ENCODE measurements around the gene ZNF614.
"Not testable (repeated sequence)": the region's sequence is repeated elsewhere in the genome, so short reads cannot be mapped to it uniquely, and the experiment has no call there.

Gene ZNF614

DNA sequence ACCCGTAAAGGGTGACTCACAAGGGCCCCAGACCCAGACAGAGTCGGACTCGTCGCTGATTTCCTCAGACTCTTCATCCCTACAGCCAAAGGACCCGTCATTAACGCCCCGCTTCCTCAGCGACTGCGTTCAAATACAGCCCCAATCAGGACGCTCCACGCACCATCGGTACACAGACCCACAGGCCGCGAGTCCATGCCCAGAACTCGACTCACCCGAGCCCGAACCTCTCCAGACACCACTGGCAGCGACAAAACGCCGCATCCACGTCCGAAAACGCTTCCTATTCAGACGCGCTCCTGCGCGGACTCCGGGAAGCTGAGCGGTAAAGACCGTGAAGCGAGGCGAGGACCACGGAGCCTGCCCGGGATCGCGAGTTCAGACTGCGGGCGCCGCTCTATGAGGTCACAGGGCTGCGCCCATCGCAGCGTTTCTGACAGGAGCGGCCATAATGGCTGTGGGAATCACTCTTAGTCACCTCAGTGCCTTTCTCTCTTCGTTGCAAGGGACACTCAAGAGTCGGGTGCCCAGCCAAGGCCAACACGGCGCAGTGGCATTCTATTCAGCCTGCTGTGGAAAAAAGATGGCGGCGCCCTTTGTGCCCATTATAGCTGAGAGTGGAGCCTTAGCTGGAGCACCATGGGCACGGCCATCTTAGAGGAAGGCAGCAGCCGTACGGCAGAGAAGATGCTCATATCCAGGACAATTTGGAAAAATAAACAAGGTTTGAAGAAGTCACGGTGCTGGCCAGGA is at the start of gene ZNF614:
ZNF614 (minus strand) TSS at position 353 of the 753 bp plus-strand sequence. CDS start 2,634 bp downstream, outside the sequence.
- in situ Hi-C loops (cut with HindIII; ENCODE audit: low sequenced_read_pairs) = no loop called here

DNA sequence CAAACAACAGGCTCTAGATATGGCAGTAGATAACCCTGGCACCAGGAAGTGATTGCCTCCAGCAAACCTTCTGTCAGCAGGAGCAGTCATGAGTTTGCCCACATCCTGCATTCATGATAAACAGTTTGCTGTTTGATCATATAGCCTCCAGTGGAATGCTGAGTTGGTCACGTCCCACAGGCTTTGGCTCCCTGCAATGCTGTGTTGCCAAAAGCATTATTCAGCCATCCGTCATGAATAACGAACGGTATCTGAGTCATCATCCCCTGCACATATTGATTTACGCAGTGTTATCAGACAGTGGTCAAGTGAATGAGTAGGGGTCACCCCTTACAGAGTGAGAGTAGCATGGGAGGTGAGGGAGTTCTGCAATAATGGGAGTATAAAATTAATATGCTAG is 42.3 kb upstream of the ZNF614 start:
- in situ Hi-C loops (cut with HindIII; ENCODE audit: low sequenced_read_pairs) = no loop called here

DNA sequence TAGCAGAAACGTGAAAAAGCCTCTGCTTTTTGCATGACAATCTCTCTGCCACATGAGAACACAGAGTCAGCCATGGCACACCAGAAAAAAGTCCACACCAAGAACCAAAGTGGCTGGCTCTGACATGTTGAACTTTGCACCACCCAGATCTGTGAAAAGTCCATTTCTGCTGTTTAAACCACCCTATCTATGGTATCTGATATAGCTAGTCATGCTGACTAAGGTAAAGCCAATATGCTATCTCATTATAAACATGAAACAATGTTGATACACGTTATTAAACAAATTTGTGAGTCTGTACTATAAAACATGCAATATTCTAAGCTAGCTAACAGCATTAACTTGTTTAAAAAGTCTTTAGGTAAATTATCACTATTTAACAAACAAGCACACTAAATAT is 41.5 kb upstream of the ZNF614 start:
- in situ Hi-C loops (cut with HindIII; ENCODE audit: low sequenced_read_pairs) = no loop called here

DNA sequence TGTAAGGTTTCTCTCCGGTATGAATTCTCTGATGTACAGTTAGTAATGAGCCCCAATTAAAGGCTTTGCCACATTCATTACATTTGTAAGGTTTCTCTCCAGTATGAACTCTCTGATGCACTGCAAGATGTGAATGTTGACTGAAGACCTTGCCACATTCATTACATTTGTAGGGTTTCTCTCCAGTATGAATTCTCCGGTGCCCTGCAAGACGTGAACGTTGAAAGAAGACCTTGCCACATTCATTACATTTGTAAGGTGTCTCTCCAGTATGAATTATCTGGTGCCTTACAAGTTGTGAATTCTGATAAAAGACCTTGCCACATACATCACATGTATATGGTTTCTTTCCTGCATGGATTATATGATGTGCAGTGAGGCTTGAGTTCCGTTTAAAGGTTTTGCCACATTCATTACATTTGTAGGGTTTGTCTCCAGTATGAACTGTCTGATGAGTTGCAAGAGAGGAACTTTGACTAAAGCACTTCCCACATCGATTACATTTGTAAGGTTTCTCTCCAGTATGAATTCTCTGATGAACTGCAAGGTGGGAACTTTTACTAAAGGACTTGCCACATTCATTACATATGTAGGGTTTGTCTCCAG is 38.2 kb upstream of the ZNF614 start:
- in situ Hi-C loops (cut with HindIII; ENCODE audit: low sequenced_read_pairs) = no loop called here

DNA sequence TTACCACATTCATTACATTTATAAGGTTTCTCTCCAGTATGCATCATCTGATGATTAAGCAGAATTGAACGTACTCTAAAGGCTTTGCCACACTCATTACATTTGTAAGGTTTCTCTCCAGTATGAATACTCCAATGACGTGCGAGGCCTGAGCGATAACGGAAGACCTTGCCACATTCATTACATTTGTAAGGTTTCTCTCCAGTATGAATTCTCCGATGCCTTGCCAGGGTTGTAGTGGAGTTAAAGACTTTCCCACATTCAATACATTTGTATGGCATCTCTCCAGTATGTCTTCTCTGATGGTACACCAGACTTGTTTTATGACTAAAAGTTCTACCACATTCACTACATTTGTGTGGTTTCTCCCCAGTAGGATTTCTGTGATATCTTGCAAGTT is 37.2 kb upstream of the ZNF614 start:
- in situ Hi-C loops (cut with HindIII; ENCODE audit: low sequenced_read_pairs) = no loop called here

DNA sequence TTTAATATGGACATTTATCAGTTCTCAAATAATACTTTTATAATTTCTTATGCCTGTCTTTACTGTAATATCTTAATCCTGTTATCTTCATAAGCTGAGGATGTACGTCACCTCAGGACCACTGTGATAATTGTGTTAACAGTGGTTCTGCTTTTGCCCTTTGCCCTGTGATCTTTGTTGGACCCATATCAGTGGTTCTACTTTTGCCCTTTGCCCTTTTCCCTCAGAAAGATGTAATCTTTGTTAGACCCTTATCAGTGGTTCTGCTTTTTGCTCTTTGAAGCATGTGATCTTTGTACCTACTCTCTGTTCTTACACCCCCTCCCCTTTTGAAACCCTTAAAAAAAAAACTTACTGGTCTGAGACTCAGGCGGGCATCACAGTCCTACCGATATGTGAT is 28.3 kb upstream of the ZNF614 start:
- in situ Hi-C loops (cut with HindIII; ENCODE audit: low sequenced_read_pairs) = not testable (repeated sequence)

DNA sequence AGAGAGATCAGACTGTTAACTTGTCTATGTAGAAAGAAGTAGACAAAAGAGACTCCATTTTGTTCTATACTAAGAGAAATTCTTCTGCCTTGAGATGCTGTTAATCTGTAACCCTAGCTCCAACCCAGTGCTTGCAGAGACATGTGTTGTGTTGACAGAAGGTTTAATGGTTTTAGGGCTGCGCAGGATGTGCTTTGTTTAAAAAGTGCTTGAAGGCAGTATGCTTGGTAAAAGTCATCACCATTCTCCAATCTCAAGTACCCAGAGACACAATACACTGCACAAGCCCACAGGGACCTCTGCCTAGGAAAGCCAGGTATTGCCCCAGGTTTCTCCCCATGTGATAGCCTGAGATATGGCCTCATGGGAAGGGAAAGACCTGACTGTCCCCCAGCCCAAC is 23.6 kb upstream of the ZNF614 start:
- in situ Hi-C loops (cut with HindIII; ENCODE audit: low sequenced_read_pairs) = not testable (repeated sequence)

DNA sequence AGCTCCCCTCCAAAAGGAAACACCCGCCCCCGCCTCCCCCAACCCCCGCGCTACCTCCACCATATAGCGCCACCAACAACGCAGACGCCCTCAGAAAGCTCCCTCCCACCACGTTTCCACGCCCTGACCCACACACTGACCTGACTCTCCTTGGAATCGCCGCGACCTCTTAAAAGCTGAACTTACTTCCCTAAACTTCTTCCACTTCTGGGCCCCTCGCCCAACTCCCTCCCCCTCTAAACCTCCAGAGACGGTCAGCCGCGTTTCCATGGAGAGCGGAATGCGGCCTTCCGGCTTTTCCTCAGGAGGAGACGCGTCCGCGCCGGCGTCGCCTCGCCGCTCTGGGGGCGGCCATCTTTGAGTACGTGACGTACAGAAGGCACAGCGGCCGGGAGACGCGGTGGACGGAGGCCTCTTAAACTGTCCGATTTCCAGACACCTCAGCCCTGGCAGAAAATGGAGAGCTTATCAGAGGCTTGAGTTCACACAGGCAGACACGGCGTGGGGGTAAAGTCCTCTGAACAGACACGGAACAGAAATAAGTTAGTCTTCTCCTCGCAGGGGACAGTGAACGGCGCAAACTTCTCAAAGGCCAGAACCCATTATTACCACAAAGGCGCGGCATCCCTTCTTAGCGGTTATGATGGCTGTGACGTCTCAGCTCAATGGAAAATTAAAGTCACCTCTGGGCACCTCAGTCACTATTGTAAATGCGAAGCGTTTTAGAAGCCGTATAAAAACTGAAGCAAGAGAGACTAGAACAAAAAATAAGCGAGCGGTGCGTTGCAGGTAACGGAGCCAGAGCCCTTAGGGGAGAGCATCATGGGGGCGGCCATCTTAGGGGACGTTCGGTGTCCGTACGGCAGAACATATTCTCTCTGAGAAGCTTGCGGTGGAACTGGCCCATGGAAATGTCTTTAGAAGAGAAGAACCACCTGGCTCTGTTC is 20.6 kb upstream of the ZNF614 start, which contains the start of gene ZNF432:
ZNF432 (minus strand) TSS at position 284 of the 947 bp plus-strand sequence. CDS start 1,970 bp downstream, outside the sequence.
- in situ Hi-C loops (cut with HindIII; ENCODE audit: low sequenced_read_pairs) = no loop called here

DNA sequence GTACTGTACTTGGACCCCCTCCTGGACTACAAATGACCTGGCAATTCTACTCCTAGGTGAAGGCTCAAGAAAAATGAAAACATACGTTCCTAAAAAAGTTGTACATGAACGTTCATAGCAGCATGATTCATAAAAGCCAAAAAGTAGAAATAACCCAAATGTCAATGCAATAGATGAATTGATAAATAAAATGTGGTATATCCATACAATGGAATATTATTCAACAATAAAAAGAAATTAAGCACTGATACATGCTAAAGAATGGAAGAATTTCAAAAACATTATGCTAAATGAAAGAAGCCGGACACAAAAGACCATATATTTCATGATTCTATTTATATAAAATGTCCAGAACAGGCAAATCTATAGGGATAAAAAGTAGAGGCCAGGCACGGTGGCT is 11.0 kb upstream of the ZNF614 start:
- in situ Hi-C loops (cut with HindIII; ENCODE audit: low sequenced_read_pairs) = no loop called here

DNA sequence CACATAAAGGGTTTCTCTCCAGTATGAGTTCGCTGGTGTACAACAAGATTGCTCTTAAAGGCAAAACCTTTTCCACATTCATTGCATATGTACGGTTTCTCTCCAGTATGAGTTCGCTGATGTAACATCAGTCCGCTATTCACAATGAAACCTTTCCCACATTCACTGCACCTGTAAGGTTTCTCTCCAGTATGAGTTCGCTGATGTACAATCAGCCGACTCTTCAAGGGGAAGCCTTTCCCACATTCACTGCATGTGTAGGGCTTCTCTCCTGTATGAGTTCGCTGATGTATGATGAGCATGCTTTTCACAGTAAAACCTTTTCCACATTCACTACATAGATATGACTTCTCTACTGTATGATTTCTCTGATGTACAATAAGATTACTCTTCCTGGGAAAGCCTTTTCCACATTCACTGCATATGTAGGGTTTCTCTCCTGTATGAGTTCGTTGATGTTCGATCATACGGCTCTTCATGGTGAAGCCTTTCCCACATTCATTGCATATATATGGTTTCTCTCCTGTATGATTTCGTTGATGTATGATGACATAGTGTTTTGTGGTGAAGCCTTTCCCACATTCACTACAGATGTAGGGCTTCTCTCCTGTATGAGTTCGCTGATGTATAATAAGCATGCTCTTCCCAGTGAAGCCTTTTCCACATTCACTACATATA is 6.0 kb upstream of the ZNF614 start:
- in situ Hi-C loops (cut with HindIII; ENCODE audit: low sequenced_read_pairs) = no loop called here

DNA sequence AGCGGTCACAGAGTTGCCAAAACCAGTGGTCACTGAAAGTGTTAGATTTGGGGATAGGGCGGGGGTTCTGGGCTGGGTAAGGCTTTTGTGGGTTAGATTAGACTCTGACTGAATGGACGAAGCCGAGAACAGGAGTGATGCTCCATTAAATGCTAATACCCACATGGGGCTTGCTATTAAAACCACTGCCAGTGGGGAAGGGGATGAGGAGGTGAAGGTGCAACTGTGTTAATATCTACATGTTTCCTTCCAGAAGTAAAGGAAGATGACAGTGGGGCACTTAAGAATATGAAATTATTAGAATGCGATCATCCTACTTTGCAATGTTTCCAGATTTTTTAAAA is 573 bp upstream of the ZNF614 start:
- in situ Hi-C loops (cut with HindIII; ENCODE audit: low sequenced_read_pairs) = no loop called here

DNA sequence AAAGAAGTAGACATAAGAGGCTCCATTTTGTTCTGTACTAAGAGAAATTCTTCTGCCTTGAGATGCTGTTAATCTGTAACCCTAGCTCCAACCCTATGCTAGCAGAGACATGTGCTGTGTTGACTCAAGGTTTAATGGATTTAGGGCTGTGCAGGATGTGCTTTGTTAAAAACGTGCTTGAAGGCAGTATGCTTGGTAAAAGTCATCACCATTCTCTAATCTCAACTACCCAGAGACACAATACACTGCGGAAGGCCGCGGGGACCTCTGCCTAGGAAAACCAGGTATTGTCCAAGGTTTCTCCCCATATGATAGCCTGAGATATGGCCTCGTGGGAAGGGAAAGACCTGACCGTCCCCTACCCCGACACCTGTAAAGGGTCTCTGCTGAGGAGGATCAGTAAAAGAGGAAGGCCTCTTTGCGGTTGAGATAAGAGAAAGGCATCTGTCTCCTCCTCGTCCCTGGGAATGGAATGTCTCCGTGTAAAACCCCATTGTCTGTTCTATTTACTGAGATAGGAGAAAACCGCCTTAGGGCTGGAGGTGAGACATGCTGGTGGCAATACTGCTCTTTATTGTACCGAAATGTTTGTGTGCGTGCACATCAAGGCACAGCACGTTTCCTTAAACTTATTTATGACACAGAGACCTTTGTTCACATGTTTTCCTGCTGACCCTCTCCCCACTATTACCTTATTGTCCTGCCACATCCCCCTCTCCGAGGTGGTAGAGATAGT is 1.8 kb downstream of the ZNF614 start:
- in situ Hi-C loops (cut with HindIII; ENCODE audit: low sequenced_read_pairs) = not testable (repeated sequence)

DNA sequence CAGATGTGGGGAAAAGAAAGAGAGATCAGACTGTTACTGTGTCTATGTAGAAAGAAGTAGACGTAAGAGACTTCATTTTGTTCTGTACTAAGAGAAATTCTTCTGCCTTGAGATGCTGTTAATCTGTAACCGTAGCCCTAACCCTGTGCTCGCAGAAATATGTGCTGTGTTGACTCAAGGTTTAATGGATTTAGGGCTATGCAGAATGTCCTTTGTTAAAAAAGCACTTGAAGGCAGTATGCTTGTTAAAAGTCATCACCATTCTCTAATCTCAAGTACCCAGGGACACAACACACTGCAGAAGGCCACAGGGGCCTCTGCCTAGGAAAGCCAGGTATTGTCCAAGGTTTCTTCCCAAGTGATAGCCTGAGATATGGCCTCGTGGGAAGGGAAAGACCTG is 3.7 kb downstream of the ZNF614 start:
- in situ Hi-C loops (cut with HindIII; ENCODE audit: low sequenced_read_pairs) = not testable (repeated sequence)

DNA sequence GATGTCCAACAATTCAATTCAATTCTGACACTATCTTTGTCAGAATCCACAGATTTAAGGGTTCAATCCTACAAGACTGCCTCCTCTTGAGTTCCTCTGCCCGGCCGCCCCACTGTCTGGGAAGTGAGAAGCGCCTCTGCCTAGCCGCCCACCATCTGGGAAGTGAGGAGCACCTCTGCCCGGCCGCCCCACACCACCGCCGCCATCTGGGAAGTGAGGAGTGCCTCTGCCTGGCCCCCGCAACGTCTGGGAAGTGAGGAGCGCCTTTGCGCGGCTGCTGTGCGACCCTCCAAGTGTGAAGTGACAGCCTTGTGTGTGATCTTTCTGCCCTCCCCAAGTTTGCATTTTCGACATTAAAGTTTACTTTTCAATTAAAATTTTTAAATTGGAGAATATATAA is 6.0 kb downstream of the ZNF614 start:
- in situ Hi-C loops (cut with HindIII; ENCODE audit: low sequenced_read_pairs) = no loop called here

DNA sequence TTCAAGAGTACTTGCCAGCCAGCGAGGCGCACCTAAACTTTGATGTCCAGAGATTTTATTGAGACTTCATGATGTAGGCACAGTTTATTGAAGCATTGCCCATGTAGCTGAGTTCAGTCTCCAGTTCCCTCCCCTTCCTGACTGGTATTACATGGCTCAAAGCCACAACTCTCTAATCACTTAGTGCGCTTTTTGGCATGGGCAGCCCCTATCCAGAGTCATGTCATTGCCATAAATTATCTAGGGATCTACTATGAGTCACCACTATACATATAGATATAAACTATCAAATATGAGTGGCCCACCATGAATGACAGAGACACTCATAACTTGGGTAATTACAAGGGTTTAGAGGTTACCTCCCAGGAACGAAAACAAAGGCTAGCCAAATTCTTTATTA is 7.7 kb downstream of the ZNF614 start:
- in situ Hi-C loops (cut with HindIII; ENCODE audit: low sequenced_read_pairs) = no loop called here

DNA sequence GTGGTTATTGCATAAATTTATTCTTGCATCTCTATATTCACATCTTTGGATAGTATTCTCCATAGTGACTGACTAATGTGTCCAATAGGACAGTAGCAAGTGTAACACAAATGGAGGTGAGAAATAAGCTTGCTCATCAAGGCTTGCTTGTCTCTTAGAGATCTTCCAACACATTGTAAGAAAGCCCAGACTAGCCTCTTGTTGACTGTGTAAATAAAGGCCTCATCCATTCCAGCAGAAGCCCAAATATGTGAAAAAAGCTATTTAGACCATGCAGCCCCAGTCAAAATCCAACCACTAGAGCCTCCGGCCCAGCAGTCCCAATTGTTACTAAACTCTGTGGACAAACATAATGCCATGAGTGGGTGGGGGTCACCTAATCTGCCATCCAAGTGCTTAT is 17.5 kb downstream of the ZNF614 start:
- in situ Hi-C loops (cut with HindIII; ENCODE audit: low sequenced_read_pairs) = no loop called here

DNA sequence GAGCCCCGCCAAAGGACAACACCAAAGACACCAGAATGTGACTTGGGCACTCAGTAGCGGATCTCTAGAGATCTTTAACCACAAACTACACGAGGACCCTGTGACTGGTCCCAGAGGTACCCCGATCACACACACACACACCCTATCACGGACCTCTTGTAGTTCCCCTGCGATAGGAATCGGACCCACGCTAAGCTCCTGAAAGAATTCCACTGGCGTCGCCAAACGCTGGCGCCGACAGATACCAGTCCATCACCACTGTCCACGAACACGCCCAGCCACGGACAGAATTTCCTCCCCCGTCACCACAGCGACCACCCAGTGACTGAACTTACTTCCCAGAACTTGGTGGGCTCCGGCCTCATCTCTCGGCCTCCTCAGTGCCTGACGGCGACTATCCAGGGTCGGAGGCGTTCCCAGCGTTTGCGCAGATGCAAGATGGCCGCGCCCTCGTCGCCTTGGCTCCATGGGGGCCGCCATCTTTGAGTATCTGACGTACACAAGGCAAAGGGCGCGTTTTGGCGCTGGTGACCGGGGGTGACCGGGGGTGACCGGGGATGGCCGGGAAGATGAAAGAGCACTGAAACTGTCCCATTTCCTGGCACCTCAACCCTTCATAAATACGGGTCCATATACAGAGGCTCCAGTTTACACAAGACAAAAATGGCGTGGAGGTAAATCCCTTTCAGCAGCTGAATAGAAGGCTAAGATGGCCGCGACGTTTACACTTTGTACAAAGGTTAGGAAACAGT is 20.2 kb downstream of the ZNF614 start, which contains the start of gene ZNF615:
ZNF615 (minus strand) TSS at position 406 of the 752 bp plus-strand sequence. CDS start 4,500 bp downstream, outside the sequence.
- in situ Hi-C loops (cut with HindIII; ENCODE audit: low sequenced_read_pairs) = no loop called here

DNA sequence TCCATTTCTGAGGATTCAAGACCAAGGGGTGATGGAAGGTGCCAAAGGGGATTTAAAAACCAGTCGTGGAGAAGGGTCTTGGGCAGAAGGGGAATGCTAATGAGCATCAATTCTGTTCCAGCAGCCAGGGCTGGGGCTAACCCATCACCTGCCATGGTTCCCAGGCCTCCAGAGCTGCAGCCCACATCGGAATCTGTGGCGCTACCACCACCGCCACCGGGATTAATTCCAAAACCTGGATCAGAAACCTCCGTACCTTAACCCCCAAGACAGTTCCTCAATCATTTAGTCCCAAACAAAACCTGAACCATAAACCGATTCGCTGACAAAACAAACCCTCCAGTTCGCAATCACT is 20.8 kb downstream of the ZNF614 start:
- in situ Hi-C loops (cut with HindIII; ENCODE audit: low sequenced_read_pairs) = no loop called here

DNA sequence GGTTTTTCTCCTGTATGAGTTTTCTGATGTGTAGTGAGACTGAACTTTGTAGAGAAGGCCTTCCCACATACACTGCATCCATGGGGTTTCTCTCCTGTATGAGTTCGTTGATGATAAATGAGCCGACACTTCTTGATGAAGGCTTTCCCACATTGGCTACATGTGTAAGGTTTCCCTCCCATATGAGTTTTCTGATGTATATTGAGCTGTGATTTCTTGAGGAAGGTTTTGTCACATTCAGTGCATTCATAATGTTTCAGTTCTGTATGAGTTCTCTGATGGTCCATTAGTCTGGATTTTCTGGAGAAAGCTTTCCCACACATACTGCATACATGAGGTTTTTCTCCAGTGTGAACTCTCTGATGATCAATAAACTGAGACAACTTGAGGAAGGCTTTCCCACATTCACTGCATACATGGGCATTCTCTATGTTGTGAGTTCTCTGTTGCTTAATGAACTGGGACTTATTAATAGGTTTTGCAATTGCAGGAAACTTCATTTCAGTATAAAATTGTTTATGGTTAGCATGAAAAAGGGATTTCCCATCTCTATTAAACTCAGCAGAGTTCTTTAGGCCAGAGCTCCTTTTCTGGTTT is 34.0 kb downstream of the ZNF614 start:
- in situ Hi-C loops (cut with HindIII; ENCODE audit: low sequenced_read_pairs) = no loop called here
